H9 (cell line): ENCODE measurements around the gene CSRNP3. TPM values are rescaled to one million over a fixed set of nuclear protein-coding genes. Genes with fewer than 3 reads are reported as not detected.

Experiments used
- DNase-seq: peaks from one replicate; pipeline ENCODE4 v3.0.0-alpha.2; 2017
- H2AFZ ChIP-seq: one replicate; pipeline ENCODE4 v1.6.1; 2013; ENCODE audit warnings: mild to moderate bottlenecking, low read length, control low read depth, moderate library complexity
- H2AK5ac ChIP-seq: 2 replicates; pipeline ENCODE4 v1.6.1; 2013; ENCODE audit warnings: low read length, control low read depth, mixed read lengths; ENCODE audit not compliant: insufficient read length
- H2BK120ac ChIP-seq: one replicate; pipeline ENCODE4 v1.6.1; 2013; ENCODE audit warnings: low read depth, mild to moderate bottlenecking, low read length, control low read depth, inconsistent platforms; ENCODE audit not compliant: poor library complexity, severe bottlenecking
- H2BK12ac ChIP-seq: 2 replicates; pipeline ENCODE4 v1.6.1; 2013; ENCODE audit warnings: low read length, control low read depth, mixed read lengths, low read depth; ENCODE audit not compliant: insufficient read length
- H2BK15ac ChIP-seq: 2 replicates; pipeline ENCODE4 v1.6.1; 2013; ENCODE audit warnings: low read depth, low read length, control low read depth
- H2BK20ac ChIP-seq: one replicate; pipeline ENCODE4 v1.6.1; 2013; ENCODE audit warnings: low read depth, mild to moderate bottlenecking, low read length, control low read depth, inconsistent platforms; ENCODE audit not compliant: poor library complexity, severe bottlenecking
- H2BK5ac ChIP-seq: 2 replicates; pipeline ENCODE4 v1.6.1; 2013; ENCODE audit warnings: low read length, control low read depth, mixed read lengths; ENCODE audit not compliant: insufficient read length
- H3K14ac ChIP-seq: 2 replicates; pipeline ENCODE4 v1.6.1; 2013; ENCODE audit warnings: low read length, control low read depth; ENCODE audit not compliant: insufficient read depth
- H3K18ac ChIP-seq: 2 replicates; pipeline ENCODE4 v1.6.1; 2013; ENCODE audit warnings: low read depth, mild to moderate bottlenecking, mixed read lengths, low read length, control low read depth; ENCODE audit not compliant: insufficient read length
- H3K23ac ChIP-seq: 2 replicates; pipeline ENCODE4 v1.6.1; 2013; ENCODE audit warnings: low read length, control low read depth, mixed read lengths, low read depth; ENCODE audit not compliant: insufficient read length
- H3K23me2 ChIP-seq: 2 replicates; pipeline ENCODE4 v1.6.1; 2013; ENCODE audit warnings: low read depth, mild to moderate bottlenecking, mixed read lengths, low read length, control low read depth; ENCODE audit not compliant: insufficient read length, poor library complexity, severe bottlenecking
- H3K27ac ChIP-seq: 2 replicates; pipeline ENCODE4 v1.5.1; 2013; ENCODE audit warnings: low read length, control low read depth, mixed read lengths, low read depth; ENCODE audit not compliant: insufficient read length
- H3K27me3 ChIP-seq: 2 replicates; pipeline ENCODE4 v1.6.1; 2013; ENCODE audit warnings: low read length, control low read depth, inconsistent platforms; ENCODE audit not compliant: insufficient read depth
- H3K4ac ChIP-seq: 2 replicates; pipeline ENCODE4 v1.6.1; 2013; ENCODE audit warnings: low read depth, mild to moderate bottlenecking, control low read depth, inconsistent platforms, low read length, moderate library complexity
- H3K4me1 ChIP-seq: 2 replicates; pipeline ENCODE4 v1.6.1; 2013; ENCODE audit warnings: low read length, control low read depth, inconsistent platforms; ENCODE audit not compliant: insufficient read depth
- H3K4me2 ChIP-seq: 2 replicates; pipeline ENCODE4 v1.6.1; 2013; ENCODE audit warnings: low read length, control low read depth, mixed read lengths; ENCODE audit not compliant: insufficient read length, insufficient read depth
- H3K56ac ChIP-seq: 2 replicates; pipeline ENCODE4 v1.6.1; 2013; ENCODE audit warnings: low read depth, mild to moderate bottlenecking, mixed read lengths, low read length, control low read depth; ENCODE audit not compliant: insufficient read length
- H3K79me1 ChIP-seq: 2 replicates; pipeline ENCODE4 v1.6.1; 2013; ENCODE audit warnings: low read depth, mild to moderate bottlenecking, moderate library complexity, low read length, control low read depth, inconsistent platforms; ENCODE audit not compliant: insufficient read depth, poor library complexity, severe bottlenecking
- H3K79me2 ChIP-seq: 2 replicates; pipeline ENCODE4 v1.6.1; 2013; ENCODE audit warnings: low read length, control low read depth, inconsistent platforms; ENCODE audit not compliant: insufficient read depth
- H3K9ac ChIP-seq: 2 replicates; pipeline ENCODE4 v1.6.1; 2013; ENCODE audit warnings: low read length, control low read depth, mixed read lengths; ENCODE audit not compliant: insufficient read length; ENCODE audit errors: extremely low read depth
- H3K9me3 ChIP-seq: one replicate; pipeline ENCODE4 v1.6.1; 2013; ENCODE audit warnings: low read depth, low read length, inconsistent platforms; ENCODE audit not compliant: control insufficient read depth
- H3T11ph ChIP-seq: one replicate; pipeline ENCODE4 v1.6.1; 2013; ENCODE audit warnings: mild to moderate bottlenecking, low read length, control low read depth, inconsistent platforms
- H4K20me1 ChIP-seq: one replicate; pipeline ENCODE4 v1.6.1; 2013; ENCODE audit not compliant: control insufficient read depth, insufficient read length, insufficient read depth
- H4K5ac ChIP-seq: 2 replicates; pipeline ENCODE4 v1.6.1; 2013; ENCODE audit warnings: low read depth, mild to moderate bottlenecking, mixed read lengths, low read length, control low read depth; ENCODE audit not compliant: insufficient read length
- H4K8ac ChIP-seq: replicated peaks from 2 replicates; pipeline ENCODE4 v1.6.1; 2013; ENCODE audit warnings: low read length, control low read depth, mixed read lengths, low read depth; ENCODE audit not compliant: insufficient read length
- H4K91ac ChIP-seq: 2 replicates; pipeline ENCODE4 v1.6.1; 2013; ENCODE audit warnings: low read depth, mild to moderate bottlenecking, moderate library complexity, mixed read lengths, low read length, control low read depth; ENCODE audit not compliant: insufficient read length
- H3K27ac Mint-ChIP-seq, 3 experiments: 2 replicates in 2 of 3; 3 replicates in 1 of 3; pipeline ENCODE4 v1.8.0; 2020 to 2021; ENCODE audit warnings: mixed read lengths in 3 of 3, mild to moderate bottlenecking in 1 of 3, moderate library complexity in 1 of 3
- H3K27me3 Mint-ChIP-seq: 2 replicates; pipeline ENCODE4 v1.8.0; 2021; ENCODE audit warnings: low read depth, mild to moderate bottlenecking, moderate library complexity, mixed read lengths
- H3K36me3 Mint-ChIP-seq, 3 experiments: 2 replicates in 2 of 3; 3 replicates in 1 of 3; pipeline ENCODE4 v1.8.0; 2020 to 2021; ENCODE audit warnings: low read depth in 3 of 3, mixed read lengths in 3 of 3; ENCODE audit not compliant: insufficient read depth in 1 of 3
- H3K4me1 Mint-ChIP-seq, 2 experiments: 2 replicates each; pipeline ENCODE4 v1.8.0; 2020; ENCODE audit warnings: mixed read lengths in 2 of 2
- H3K4me3 Mint-ChIP-seq, 2 experiments: 2 replicates in 1 of 2; 3 replicates in 1 of 2; pipeline ENCODE4 v1.8.0; 2020 to 2021; ENCODE audit warnings: mild to moderate bottlenecking in 2 of 2, mixed read lengths in 2 of 2, moderate library complexity in 1 of 2
- H3K9me3 Mint-ChIP-seq, 2 experiments: 2 replicates in 1 of 2; 3 replicates in 1 of 2; pipeline ENCODE4 v1.8.0; 2020; ENCODE audit warnings: mild to moderate bottlenecking in 2 of 2, mixed read lengths in 2 of 2, moderate library complexity in 1 of 2
- WGBS: extraction: QIAGEN DNeasy Blood & Tissue Kit; methylation state at CpG from one replicate; pipeline ENCODE4 v1.1.7; 2013; ENCODE audit warnings: missing lambda C conversion rate, low lambda C conversion rate, mixed read lengths; ENCODE audit not compliant: insufficient read length; ENCODE audit errors: extremely low coverage; 5-methylcytosine and 5-hydroxymethylcytosine counted together
- total RNA-seq: library from RNA; stranded (reverse); gene quantifications from 2 replicates; pipeline ENCODE4 v1.2.1, GENCODE V29; 2021
- TF ChIP-seq, protein P1 (sequence below): fragments of 200-600 bp; sonication (generic); conservative IDR thresholded peaks from 3 replicates; pipeline ENCODE4 v1.8.0; 2021; ENCODE audit warnings: antibody characterized with exemption, mild to moderate bottlenecking

CSRNP3 gene
- total RNA-seq, 1 experiment from 2014 or later: 3.6 TPM

DNA sequence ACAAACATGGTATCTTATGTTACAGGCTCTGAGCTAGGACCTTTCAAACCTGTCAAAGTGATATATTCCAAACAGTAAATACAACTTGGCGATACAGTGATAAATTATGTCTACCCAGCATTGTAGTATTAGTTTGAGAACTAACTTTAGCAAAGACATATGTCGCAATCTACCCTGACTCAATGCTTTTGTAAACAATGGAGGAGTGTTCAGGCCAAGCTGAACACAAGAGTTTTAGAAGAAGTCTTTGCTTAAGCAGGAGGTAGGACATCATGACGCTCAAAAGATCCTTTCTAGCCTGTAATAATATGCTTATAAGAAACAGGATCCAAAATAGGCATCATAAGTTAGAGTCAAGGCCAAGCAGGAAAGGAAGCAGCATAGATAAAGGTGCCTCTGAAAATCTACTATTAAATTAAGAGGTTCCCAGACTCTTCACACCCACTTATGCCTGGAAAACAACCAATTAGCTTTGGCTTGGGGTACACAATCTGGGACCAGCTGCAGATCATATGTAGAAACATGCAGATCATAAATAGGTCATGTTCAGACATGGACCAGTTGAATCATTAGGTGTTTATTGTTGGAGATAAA, 132.5 kb downstream of the CSRNP3 start:
- Histone ChIP-seq H3T11ph (no peak overlapping the region), H2BK15ac (no peak overlapping the region), H3K79me1 (no peaks in the 10 kb centered on the region), H3K23me2 (no peaks in the 10 kb centered on the region), H3K4ac (no peak overlapping the region), H2BK120ac (no peak overlapping the region), H3K56ac (no peak overlapping the region), H3K18ac (no peak overlapping the region), H2AFZ (no peak overlapping the region), H4K20me1 (no peaks in the 10 kb centered on the region), H3K27me3 (no peaks in the 10 kb centered on the region), H2AK5ac (no peak overlapping the region), H3K9ac (no peak overlapping the region), H3K9me3 (no peaks in the 10 kb centered on the region), H2BK5ac (no peak overlapping the region), H3K4me1 (no peaks in the 10 kb centered on the region), H3K23ac (no peak overlapping the region), H3K79me2 (no peaks in the 10 kb centered on the region), H4K5ac (no peak overlapping the region), H2BK12ac (no peak overlapping the region), H4K91ac (no peak overlapping the region), H4K8ac (no peak overlapping the region), H2BK20ac (no peak overlapping the region), H3K27ac (no peak overlapping the region), H3K4me2 (no peak overlapping the region), H3K14ac (no peak overlapping the region)
- DNase-seq: no peak
- TF ChIP-seq, protein P1, sequence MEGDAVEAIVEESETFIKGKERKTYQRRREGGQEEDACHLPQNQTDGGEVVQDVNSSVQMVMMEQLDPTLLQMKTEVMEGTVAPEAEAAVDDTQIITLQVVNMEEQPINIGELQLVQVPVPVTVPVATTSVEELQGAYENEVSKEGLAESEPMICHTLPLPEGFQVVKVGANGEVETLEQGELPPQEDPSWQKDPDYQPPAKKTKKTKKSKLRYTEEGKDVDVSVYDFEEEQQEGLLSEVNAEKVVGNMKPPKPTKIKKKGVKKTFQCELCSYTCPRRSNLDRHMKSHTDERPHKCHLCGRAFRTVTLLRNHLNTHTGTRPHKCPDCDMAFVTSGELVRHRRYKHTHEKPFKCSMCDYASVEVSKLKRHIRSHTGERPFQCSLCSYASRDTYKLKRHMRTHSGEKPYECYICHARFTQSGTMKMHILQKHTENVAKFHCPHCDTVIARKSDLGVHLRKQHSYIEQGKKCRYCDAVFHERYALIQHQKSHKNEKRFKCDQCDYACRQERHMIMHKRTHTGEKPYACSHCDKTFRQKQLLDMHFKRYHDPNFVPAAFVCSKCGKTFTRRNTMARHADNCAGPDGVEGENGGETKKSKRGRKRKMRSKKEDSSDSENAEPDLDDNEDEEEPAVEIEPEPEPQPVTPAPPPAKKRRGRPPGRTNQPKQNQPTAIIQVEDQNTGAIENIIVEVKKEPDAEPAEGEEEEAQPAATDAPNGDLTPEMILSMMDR: no peak
- WGBS: no CpG with 5 or more reads among the region's 3 CpGs
- Mint-ChIP-seq H3K9me3 (no peaks in the 10 kb centered on the region), H3K27ac (no peak overlapping the region), H3K4me3 (no peak overlapping the region), H3K36me3 (peaks cover 0 to 3% (median 0%) of the 10 kb centered on the region in 3 experiments; a peak in 1 of 7 replicates), H3K27me3 (no peaks in the 10 kb centered on the region), H3K4me1 (no peaks in the 10 kb centered on the region)
